M059J (cell line): ENCODE data around the gene ZYG11B. TPM values are rescaled to one million over a fixed set of nuclear protein-coding genes. Genes with fewer than 3 reads are reported as not detected.
A peak's percentile ranks its signal among the peaks of the same experiment; 100 is the strongest.
"Not testable (repeated sequence)": the region's sequence is repeated elsewhere in the genome, so short reads cannot be mapped to it uniquely, and the experiment has no call there.

Experiments used
- DNase-seq: peaks from one replicate; pipeline ENCODE4 v3.0.0-alpha.2; 2012; ENCODE audit warnings: low read depth
- total RNA-seq: library from RNA; depleted of rRNA; stranded (reverse); fragments of >200 nt; shearing (Covaris generic); gene quantifications from 2 replicates; pipeline ENCODE4 v1.2.3, GENCODE V29; 2014

ZYG11B gene
- total RNA-seq, 1 experiment from 2014 or later = 24.9 TPM

DNA sequence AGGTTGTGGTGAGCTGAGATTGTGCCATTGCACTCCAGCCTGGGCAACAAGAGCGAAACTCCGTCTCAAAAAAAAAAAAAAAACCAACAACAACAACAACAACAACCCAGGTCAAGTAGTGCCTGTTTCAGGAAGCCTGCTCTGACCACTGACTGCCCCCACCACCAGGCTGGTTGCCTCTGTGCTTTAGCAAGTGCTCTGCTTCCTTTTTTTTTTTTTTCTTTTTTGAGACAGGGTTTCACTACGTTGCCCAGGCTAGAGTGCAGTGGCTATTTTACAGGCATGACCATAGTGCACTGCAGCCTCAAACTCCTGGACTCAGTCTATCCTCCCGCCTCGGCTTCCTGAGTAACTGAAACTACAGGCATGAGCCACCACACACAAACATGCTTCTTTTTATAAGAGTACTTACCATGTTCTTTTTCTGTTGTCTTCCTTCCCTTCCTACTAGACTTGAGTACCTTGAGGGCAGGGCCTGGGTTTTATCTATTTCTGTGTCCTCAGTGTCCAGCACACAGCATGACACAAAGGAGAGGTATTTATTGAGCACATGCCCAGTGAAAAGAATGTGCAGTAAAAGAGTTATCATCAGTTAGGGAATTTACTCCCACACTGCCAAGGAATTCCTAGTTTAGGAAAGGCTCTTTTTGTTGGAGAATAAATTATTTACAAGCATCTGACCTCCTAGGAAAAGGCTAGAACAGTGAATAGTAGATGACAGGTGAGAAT lies 18.2 kb upstream of the ZYG11B start:
- peak; percentile 89 for DNase-seq

DNA sequence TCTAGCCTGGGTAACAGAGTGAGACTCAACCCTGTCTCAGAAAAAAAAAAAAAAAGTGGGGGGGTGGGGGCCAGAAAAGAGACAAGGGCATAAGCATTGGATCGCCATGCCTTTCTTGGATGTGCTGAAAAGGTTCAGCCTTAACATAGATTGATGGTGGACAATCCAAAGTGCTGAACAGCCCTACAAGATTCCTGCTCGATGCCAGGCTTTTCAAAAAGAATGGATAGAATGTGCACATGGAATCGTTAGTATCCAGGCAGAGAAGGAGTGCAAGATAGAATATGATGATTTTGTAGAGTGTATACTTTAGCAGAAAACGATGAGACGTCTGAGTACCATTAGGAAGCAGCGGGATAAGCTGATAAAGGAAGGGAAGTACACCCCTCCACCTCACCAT lies 17.2 kb upstream of the ZYG11B start:
- DNase-seq = no peak

DNA sequence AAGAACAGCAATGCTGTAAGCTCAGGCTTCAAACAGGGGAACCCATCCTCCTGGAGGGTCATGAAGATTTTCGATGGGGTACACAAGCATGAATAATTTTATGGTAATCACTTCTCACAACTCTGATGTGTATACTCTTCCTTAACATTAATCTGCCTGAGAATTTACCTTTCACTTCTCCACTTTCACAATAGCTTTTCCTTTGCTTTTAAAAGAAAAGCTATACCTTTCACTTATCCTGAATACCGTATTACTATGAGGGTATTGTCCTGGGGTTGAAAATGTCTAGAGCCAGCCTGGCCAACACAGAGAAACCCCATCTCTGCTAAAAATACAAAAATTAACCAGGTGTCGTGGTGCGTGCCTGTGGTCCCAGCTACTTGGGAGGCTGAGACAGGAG lies 12.7 kb upstream of the ZYG11B start:
- DNase-seq = no peak

DNA sequence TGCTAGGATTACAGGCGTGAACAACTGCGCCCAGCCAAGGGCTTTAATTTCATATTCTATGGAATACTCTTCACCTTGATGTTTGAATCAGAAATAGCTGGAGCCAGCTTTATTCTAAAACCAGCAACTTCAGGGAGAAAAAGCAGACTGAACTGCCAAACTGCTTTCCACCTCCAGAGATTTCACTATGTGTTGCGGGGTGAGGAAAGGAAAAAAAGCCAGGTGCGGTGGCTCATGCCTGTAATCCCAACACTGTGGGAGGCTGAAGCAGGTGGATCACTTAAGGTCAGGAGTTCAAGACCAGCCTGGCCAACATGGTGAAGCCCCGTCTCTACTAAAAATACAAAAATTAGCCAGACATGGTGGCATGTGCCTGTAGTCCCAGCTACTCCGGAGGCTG lies 11.0 kb upstream of the ZYG11B start:
- not testable (repeated sequence) for DNase-seq

DNA sequence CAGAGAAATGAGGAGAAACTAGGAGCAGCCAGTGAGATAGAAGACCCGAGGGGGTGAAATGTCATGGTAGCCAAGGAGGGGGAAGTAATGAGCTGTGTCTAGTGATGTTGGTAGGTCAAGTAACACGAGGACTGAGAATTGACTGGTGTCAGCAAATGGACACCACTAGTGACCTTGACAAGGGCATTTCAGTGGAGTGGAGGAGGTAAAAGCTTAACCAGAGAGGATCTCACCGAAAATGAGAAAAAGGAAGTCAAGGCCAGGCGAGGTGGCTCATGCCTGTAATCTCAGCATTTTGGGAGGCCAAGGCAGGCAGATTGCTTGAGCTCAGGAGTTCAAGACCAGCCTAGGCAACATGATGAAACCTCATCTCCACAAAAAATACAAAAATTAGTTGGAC lies 3.0 kb upstream of the ZYG11B start:
- DNase-seq = no peak

DNA sequence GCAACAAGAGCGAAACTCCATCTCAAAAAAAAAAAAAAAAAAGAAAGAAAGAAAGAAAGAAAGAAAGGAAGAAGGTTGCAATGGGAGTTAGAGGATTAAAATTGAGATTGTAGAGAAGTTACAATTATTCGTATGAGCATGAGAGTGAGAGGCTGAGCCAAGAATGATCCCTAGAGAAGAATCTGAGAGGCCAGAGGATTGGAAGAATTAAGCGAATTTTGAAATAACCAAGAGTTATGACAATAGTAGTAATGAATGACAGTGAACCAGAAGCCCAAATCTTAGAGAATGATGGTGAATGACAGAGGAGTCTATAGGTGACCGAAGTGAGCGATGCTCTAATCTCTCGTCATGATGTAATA lies 369 bp upstream of the ZYG11B start:
- DNase-seq = no peak

DNA sequence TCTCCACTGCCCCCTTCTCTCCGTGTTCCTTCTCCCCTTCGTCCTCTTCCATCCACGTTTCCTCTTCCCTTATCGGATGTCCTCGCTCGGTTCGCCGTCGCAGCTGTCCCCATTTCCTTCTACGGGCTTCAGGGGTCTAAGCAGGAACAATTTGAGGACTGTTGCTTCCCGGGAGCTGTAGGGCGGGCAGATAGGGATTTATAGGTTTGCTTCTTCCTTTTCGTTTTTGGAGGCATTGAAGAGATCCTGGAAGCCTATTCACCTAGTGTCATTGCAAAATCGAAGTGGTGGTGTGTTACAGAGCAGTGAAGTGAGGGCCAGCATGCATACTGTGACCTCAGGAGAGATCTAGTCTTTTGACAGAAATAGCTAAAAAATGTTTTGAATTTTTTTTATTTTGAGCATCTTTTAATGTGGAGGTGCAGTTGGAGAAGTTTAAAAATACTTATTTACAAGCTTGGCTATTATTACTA lies 897 bp downstream of the ZYG11B start:
- DNase-seq = peak; percentile 25

DNA sequence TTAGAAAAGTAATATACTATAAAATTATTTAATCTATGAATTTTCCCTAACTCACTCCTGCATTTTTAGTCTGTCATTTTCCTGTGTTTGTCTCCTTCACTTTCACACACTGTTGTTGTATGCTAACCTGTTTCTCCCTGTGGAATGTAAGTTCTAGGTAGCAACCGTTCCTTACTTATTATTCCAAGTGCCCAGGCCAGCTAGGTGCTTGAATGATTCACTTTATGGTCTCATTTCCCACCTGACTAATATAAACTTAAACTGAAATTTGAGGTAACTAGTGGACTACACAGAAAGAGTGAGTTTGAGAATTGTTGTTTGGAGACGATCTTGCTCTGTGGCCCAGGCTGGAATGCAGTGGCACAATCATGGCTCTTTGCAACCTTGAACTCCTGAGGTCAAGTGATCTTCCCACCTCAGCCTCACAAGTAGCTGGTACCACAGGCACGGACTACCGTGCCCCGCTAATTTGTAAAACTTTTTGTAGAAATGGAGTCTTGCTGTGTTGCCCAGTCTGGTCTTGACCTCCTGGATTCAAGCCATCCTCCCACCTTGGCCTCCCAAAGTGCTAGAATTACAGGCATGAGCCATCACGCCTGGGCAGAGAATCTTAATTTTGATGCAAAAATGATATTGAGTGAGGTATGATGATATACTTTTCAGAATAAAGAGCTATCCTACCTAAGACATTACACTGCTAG lies 1.9 kb downstream of the ZYG11B start:
- DNase-seq = peak; percentile 20

DNA sequence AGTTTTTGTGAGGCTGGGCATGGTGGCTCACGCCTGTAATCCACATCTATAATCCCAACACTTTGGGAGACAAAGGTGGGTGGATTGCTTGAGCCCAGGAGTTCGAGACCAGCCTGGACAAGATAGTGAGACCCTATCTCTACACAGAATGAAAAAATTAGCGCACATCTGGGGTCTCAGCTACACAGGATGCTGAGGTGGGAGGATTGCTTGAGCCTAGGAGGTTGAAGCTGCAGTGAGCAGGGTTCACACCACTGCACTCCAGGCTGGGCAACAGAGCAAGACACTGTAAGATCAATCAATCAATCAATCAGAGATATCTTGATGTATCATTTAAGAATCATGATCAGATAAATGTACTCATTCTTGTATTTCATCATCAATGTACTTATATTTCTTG lies 7.1 kb downstream of the ZYG11B start:
- no peak for DNase-seq

DNA sequence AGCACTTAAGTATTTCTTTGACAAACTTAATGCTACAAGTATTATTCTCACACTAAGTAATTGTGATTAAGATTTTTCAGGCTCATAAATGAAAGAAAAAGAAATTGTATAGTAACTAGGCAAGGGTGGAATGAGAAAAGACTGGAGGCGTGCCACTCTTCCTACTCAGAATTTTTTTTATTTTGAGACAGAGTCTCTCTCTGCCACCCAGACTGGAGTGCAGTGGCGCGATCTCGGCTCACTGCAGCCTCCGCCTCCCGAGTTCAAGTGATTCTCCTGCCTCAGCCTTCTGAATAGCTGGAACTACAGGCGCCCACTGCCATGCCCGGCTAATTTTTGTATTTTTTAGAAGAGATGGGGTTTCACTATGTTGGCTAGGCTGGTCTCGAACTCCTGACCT lies 9.1 kb downstream of the ZYG11B start:
- DNase-seq = not testable (repeated sequence)

DNA sequence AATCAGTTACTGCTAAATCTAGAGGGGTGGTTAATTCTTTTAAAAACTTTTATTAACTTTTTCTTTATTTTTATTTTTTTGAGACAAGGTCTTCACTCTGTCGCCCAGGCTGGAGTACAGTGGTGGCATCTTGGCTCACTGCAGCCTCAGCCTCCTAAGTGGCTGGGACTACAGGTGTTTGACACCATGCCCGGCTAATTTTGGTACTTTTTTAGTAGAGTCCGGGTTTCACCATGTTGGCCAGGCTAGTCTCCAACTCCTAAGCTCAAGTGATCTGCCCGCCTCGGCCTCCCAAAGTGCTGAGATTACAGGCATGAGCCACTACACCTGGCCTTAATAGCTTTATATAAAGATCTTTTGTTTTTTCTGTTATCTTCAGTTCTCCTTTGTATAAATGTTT lies 11.9 kb downstream of the ZYG11B start:
- no peak for DNase-seq

DNA sequence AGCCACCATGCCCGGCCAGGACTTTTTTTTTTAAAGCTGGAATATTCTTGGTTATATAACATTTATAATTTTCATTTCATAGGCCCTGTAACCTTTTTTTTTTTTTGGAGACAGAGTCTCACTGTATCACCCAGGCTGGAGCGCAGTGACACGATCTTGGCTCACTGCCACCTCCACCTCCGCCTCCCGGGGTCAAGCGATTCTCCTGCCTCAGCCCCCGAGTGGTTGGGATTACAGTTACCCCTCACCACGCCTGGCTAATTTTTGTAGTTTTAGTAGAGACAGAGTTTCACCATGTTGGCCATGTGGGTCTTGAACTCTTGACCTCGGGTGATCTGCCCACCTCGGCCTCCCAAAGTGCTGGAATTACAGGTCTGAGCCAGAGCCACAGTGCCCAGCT lies 12.6 kb downstream of the ZYG11B start:
- DNase-seq = no peak

DNA sequence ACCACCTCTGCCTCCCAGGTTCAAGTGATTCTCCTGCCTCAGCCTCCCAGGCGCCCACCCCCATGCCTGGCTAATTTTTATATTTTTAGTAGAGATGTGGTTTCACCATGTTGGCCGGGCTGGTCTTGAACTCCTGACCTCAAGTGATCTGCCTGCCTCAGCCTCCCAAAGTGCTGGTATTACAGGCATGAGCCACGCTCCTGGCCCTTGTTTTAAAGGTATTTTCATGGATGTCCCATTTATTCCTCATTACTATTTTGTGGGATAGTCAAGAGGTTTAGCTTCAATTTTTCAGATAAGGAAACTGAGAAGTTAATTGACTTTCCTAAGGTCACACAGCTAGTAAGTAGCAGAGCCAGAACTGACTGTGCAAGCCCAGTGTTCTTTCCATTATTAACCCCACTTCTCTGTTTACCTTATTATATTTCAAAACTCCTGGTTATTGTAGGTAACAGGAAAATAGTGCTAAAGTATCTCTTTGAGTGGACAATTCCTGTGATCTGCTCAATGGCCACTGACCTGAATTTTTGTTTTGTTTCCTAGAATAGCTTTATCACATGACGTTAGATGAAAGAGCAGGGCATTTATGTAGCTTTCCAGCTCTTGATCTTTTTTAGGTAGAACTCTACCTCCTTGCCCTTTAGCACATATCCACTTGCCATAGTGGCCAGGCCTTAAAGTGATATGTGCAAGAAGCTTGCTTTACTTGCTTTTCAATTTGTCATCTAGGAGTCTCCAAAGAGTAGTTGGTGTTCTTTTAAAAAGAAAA lies 13.6 kb downstream of the ZYG11B start:
- no peak for DNase-seq

DNA sequence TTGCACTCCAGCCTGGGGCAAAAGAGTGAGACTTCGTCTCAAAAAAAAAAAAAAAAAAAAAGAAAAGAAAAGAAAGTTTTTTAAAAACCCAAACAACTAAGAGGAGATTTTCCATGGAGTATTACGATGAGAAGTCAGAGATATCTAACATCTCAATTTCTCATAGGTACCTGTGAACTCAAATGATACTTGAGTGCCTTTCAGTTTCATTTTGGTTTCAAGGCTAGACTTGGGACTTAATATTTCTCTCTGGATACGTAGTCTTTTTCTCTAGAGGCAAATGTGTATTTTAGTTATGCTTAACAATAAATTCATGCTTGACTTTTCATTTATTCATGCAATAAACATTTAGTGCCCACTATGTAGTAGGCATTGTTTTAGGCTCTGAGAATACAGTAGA lies 15.0 kb downstream of the ZYG11B start:
- DNase-seq = no peak

DNA sequence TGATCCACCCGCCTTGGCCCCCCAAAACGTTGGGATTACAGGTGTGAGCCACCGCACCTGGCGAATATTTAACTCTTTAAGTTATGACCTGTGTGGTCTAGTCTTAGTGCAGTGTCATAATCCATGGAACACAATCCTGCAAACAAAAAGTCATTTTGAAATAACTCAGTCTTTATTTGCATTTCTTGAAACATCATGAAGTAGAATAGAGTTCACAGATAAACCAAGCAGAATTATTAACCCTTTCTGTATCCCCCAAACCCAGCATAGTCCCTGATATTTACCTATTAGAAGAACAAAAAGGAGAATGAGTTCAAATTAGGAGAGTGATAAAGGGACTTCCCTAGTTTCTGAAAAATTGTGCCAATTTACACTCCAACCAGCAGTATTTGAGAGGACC lies 19.9 kb downstream of the ZYG11B start:
- DNase-seq = no peak

DNA sequence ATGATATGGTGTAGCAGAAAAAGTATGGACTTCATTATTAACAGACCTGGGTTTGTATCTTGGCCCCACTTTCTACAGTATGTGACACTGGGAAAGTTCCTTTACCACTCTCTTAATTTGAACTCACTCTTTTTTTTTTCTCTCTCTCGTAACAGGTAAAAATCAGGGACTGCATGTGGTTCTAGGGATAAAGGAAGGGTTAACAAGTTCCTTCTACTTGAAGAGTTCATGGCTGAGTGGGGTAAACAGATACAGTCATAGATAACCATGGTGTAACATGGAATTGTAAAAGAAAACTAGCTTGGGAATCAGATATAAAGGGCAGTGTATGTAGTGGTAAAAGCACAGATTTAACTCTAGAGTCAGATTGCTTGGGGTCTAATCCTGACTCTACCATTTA lies 21.2 kb downstream of the ZYG11B start:
- no peak for DNase-seq

DNA sequence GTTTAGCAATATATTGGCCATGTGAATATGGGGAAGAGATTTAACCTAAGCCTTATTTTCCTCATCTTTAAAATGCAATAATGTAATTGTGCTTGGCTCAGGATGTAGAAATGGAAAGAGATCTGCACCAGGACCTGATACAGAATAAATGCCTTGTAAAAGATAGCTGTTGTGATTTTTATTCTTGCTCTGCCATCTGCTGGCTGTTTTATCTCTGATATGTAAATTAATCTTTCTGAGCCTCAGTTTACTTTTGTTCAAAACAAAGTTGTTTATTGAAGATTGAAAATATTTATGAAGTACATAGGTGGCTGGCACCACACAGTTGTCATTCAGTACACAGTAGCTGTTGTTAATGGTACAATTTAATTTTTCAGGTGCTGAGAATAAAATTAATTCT lies 21.9 kb downstream of the ZYG11B start:
- peak; percentile 9 for DNase-seq

DNA sequence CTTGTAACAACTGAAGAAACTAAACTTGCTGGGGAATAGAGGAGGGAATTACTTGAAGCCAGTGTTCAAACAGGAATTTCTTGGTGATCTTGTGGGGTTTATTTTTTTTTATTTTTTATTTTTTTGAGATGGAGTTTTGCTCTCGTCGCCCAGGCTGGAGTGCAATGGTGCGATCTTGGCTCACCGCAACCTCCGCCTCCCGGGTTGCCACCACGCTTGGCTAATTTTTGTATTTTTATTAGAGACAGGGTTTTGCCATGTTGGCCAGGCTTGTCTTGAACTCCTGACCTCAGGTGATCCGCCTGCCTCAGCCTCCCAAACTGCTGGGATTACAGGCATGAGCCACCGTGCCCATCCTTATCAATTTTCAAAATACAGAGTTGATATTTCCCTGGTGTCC lies 23.2 kb downstream of the ZYG11B start:
- not testable (repeated sequence) for DNase-seq

DNA sequence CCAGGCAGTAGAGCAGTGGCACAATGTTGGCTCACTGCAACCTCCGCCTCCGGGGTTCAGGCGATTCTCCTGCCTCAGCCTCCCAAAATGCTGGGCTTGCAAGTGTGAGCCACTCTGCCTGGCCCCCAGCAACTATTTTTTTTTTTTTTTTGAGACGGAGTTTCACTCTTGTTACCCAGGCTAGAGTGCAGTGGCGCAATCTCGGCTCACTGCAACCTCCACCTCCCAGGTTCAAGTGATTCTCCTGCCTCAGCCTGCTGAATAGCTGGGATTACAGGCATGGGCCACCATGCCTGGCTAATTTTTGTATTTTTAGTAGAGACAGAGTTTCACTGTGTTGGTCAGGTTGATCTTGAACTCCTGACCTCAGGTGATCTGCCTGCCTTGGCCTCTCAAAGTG lies 23.9 kb downstream of the ZYG11B start:
- DNase-seq = not testable (repeated sequence)

DNA sequence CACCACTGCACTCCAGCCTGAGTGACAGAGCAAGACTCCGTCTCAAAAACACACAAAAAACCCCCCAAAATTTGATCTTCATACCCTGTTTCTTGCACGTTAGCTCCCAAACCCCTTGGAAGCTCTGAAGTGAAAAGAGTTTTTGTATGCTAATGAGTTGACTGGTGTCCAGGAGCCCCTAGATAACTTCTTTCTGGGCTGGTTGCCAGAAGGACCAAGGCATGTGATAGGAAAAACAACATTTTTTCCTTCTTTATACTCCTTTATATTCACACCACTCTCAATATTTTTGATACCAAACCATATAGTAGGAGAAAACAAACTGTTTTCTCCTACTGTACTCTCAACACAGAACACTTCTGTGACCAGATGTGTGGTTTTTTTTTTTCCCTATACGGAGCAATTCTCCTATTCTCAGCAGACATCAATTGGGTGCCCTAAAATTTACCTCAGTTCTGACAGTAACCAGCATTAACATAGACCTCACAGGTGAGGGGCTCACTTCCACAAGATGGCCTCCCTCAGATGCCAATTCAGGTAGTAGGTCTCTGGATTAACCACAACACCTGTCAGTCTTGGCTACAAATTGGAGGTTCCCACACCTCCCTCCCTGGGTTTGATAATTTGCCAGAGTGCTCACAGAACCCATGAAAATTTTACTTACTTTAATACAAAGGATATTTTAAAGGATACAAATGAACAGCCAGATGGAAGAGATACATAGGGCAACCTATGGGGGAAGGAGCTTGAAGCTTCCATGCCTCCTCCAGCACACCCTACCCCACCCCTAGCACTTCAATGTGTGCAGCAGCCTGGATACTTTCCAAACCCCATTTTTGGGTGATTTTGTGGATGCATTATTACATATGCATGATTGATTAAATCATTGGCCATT lies 25.6 kb downstream of the ZYG11B start:
- DNase-seq = peak; percentile 47

DNA sequence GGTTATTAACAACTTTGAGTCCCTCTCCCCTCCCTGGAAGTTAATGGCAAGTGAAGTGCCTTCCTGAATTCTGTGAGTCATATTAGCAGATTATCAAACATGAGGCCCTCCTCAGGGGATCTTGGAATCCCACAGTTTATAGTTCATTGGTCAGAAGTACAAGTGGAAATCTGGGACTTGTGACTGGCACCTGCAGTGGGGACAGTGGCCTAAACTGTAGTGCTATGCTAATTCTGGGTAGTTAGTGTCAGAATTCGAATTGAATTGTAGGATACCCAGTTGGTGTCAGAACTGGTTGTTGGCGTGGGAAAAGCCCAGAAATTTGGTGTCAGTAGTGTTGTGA lies 26.2 kb downstream of the ZYG11B start:
- peak; percentile 25 for DNase-seq

DNA sequence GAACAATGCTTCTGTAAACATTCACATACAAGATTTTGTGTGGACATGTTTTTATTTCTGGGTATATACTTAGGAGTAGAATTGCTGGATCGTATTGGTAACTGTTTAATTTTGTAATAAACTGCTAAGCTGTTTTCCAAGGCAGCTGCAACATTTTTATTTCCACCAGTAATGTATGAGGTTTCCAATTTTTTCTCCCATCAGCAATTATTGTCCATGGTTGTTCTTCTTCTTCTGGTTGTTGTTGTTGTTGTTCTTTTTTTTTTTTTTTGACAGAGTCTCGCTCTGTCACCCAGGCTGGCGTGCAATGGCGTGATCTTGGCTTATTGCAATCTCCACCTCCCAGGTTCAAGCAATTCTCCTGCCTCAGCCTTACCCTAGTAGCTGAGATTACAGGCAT lies 26.9 kb downstream of the ZYG11B start:
- no peak for DNase-seq
